Transverse colon (tissue), 4 donors: Measurements from ENCODE around the gene MMP2. TPM values are rescaled to one million over a fixed set of nuclear protein-coding genes. Genes with fewer than 3 reads are reported as not detected.

Experiments used
- DNase-seq: peaks from one replicate; pipeline ENCODE4 v3.0.0-alpha.2; 2019
- H3K27ac ChIP-seq, 4 donors: fragments of 200-600 bp; sonication (generic); 2 replicates each; pipeline ENCODE4 v1.5.1; 2016 to 2018; ENCODE audit warnings: inconsistent platforms in 4 of 4
- H3K27me3 ChIP-seq: fragments of 200-600 bp; sonication (generic); 2 replicates; pipeline ENCODE4 v1.5.1; 2017; ENCODE audit warnings: inconsistent platforms
- H3K36me3 ChIP-seq, 4 donors: fragments of 200-600 bp; sonication (generic); 2 replicates each; pipeline ENCODE4 v1.5.1; 2017 to 2019; ENCODE audit warnings: inconsistent platforms in 4 of 4
- H3K4me1 ChIP-seq, 4 donors: fragments of 200-600 bp; sonication (generic); 2 replicates each; pipeline ENCODE4 v1.5.1; 2017 to 2020; ENCODE audit warnings: inconsistent platforms in 4 of 4
- H3K4me3 ChIP-seq, 4 donors: fragments of 200-600 bp; sonication (generic); 1 replicate in 1 of 4; 2 replicates in 3 of 4; pipeline versions ENCODE4 v1.5.1 to v1.6.1; 2017 to 2019; ENCODE audit warnings: inconsistent platforms in 4 of 4
- H3K9me3 ChIP-seq, 2 donors: fragments of 200-600 bp; sonication (generic); 2 replicates each; pipeline ENCODE4 v1.5.1; 2017 to 2019; ENCODE audit warnings: inconsistent platforms in 2 of 2
- EP300 ChIP-seq: sonication (generic); formaldehyde crosslinking; IDR thresholded peaks from one replicate; pipeline ENCODE4 v1.6.1; 2017; ENCODE audit warnings: antibody characterized with exemption, low read depth
- POLR2A ChIP-seq: fragments of 450-650 bp; IDR thresholded peaks from one replicate; pipeline ENCODE4 v1.6.1; 2016; ENCODE audit warnings: antibody characterized with exemption, mild to moderate bottlenecking, moderate library complexity
- POLR2AphosphoS5 ChIP-seq, 3 donors: sonication (generic); formaldehyde crosslinking; IDR thresholded peaks; one replicate each; pipeline ENCODE4 v1.6.1; 2016; ENCODE audit warnings: antibody characterized with exemption in 3 of 3
- WGBS, 2 donors: methylation state at CpG; one replicate each; pipeline ENCODE4 v1.1.5; 2018; ENCODE audit warnings: low coverage in 1 of 2; 5-methylcytosine and 5-hydroxymethylcytosine counted together
- in situ Hi-C, 4 donors: fragments of 200-750 bp; cut with MboI; loops; one replicate each; pipeline versions ENCODE4 v1.15.0 to v1.15.1; 2017; ENCODE audit warnings: low sequenced_read_pairs in 3 of 4, low pct_ligation_motif_present in 1 of 4, low pct_unique_long_range_greater_than_20kb in 1 of 4
- intact Hi-C: fragments of 100-400 bp; cut with DNase I; formaldehyde crosslinking; loops from one replicate; pipeline ENCODE4 v1.15.1; 2023; ENCODE audit warnings: low total_unique reads
- total RNA-seq, 4 donors: library from RNA; depleted of rRNA; stranded (reverse); fragments of >200 nt; gene quantifications; one replicate each; pipeline ENCODE4 v1.1.0, GENCODE V29; 2016
- TF ChIP-seq, protein P1 (sequence below), 5 experiments: fragments of 200-600 bp in 3 of 5; fragments of 450-650 bp in 2 of 5; sonication (generic) in 3 of 5; IDR thresholded peaks; 1 replicate in 2 of 5; 2 replicates in 3 of 5; pipeline ENCODE4 v1.5.1; 2016 to 2017; ENCODE audit warnings: antibody characterized with exemption in 5 of 5, inconsistent platforms in 3 of 5, mild to moderate bottlenecking in 2 of 5, moderate library complexity in 1 of 5

Gene MMP2
- total RNA-seq, 4 donors from 2014 or later, result 52.7 to 105 (median 73.1) TPM

DNA sequence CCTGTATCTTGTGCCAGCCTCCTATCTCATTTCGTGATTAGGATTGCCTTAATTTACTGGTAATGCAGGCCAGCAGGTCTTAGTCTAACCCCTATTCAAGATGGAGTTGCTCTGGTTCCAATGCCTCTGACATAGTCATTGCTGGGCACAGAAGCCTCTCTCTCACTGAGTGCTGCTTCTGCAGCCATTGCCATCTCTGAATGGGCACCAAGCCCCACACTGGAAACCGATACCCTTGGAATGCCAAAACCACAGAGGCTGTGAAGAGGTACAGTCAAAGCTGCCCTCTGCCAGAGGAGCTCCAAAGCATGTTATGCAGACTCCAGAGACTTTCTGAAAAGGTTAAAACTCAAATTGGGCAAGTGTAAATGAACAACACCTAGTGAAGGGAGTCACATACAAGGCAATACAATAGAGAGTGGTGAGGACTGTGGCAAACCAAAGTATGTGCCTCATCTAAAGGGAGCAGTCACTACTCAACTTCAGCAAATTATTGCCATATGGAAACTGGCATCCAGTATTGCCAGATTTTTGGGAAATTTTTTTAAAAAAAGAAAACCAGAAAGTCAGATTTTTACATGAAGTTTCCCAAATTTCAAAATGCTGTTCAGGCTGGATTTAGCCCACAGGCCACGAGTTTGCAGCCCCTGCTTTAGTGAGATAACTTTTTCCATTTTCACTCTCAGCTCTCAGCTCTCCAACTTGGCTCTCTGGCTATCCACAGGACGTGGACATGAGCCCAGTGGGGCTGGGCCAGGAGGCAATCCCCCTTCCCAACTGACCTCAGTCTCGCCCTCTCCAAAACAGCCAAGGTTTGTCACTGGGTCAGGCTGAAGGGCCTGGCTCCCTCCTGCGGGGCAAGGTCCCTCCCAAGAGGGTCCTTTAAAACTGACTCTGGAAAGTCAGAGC, 2.1 kb upstream of the MMP2 start:
- Histone ChIP-seq H3K27ac (peak overlapping the region; percentile 76 to 85 (median 81)), H3K27me3 (peaks cover 39% of the 10 kb centered on the region), H3K4me1 (peaks cover 0 to 11% (median 5%) of the 10 kb centered on the region in 4 donors), H3K4me3 (no peak overlapping the region), H3K9me3 (no peaks in the 10 kb centered on the region), H3K36me3 (no peaks in the 10 kb centered on the region)
- in situ Hi-C loops (no loop called here), intact Hi-C loops (no loop called here)
- 64 to 73% methylated on average over 1 to 6 of the region's 6 CpGs for WGBS, 2 donors
- TF ChIP-seq POLR2A, result no peak
- TF ChIP-seq EP300, result no peak
- TF ChIP-seq, protein P1, sequence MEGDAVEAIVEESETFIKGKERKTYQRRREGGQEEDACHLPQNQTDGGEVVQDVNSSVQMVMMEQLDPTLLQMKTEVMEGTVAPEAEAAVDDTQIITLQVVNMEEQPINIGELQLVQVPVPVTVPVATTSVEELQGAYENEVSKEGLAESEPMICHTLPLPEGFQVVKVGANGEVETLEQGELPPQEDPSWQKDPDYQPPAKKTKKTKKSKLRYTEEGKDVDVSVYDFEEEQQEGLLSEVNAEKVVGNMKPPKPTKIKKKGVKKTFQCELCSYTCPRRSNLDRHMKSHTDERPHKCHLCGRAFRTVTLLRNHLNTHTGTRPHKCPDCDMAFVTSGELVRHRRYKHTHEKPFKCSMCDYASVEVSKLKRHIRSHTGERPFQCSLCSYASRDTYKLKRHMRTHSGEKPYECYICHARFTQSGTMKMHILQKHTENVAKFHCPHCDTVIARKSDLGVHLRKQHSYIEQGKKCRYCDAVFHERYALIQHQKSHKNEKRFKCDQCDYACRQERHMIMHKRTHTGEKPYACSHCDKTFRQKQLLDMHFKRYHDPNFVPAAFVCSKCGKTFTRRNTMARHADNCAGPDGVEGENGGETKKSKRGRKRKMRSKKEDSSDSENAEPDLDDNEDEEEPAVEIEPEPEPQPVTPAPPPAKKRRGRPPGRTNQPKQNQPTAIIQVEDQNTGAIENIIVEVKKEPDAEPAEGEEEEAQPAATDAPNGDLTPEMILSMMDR (IDR thresholded peaks at IDR 0.05), result no peak
- no peak for TF ChIP-seq POLR2AphosphoS5 (IDR thresholded peaks at IDR 0.05)
- DNase-seq, result no peak

DNA sequence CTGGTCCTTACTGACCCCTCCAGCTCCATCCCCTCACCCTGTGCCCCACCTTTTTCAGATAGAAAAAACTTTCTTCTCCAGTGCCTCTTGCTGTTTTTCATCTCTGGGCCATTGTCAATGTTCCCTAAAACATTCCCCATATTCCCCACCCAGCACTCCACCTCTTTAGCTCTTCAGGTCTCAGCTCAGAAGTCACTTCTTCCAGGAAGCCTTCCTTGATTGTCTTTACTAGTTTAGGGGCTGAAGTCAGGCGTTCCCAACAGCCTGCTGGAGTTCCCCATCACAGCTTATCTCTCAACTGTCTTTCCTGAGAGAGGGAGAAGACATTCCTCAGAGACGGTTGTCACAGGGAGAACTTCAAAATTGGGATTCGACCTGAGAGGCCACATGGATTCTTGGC, 1.3 kb upstream of the MMP2 start:
- WGBS, 2 donors, result 71% methylated on average over 3 of the region's 3 CpGs; no CpG with 5 or more reads in 1 of the 2 donors
- H3K9me3 ChIP-seq, result no peaks in the 10 kb centered on the region
- H3K4me1 ChIP-seq, result peaks cover 0 to 13% (median 5%) of the 10 kb centered on the region in 4 donors
- H3K36me3 ChIP-seq, result no peaks in the 10 kb centered on the region
- H3K4me3 ChIP-seq, result no peak overlapping the region
- peaks cover 39% of the 10 kb centered on the region for H3K27me3 ChIP-seq
- DNase-seq, result no peak
- in situ Hi-C loops, result no loop called here
- TF ChIP-seq EP300 (no peak), POLR2AphosphoS5 (IDR thresholded peaks at IDR 0.05) (no peak), POLR2A (no peak)
- TF ChIP-seq, protein P1 (IDR thresholded peaks at IDR 0.05), result no peak
- intact Hi-C loops, result no loop called here
- peak overlapping the region; percentile 76 to 85 (median 81) for H3K27ac ChIP-seq

DNA sequence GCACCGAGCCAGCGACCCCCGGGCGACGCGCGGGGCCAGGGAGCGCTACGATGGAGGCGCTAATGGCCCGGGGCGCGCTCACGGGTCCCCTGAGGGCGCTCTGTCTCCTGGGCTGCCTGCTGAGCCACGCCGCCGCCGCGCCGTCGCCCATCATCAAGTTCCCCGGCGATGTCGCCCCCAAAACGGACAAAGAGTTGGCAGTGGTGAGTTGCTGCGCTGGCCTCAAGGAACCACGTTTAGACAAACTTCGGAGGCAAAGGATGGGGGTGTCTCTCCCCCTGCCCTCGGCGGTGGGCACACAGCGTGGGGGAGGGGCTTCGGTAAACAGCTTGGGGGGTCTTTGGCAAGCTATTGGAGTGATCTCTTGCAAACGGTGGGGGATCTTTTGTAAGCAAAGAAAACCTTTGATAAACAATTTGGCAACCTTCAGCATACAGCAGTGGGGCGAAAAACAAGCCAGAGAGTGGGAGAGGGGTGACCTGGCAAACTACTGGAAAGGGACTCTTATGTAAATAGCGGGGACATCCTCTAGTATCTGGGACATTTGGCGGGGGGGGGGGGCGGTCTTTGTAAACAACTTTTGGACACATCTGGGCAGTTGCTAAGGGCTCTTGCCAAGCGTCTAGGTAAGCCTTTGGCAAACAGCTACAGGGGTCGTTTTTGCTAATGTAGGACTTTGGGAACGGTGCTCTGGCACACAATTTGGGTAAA, 587 bp downstream of the MMP2 start:
- peak overlapping the region; percentile 76 to 85 (median 81) for H3K27ac ChIP-seq
- no peaks in the 10 kb centered on the region for H3K36me3 ChIP-seq
- TF ChIP-seq POLR2AphosphoS5 (IDR thresholded peaks at IDR 0.05) (no peak), POLR2A (no peak), EP300 (no peak)
- TF ChIP-seq, protein P1 (IDR thresholded peaks at IDR 0.05), result no peak
- no peaks in the 10 kb centered on the region for H3K9me3 ChIP-seq
- no peak for DNase-seq
- peak overlapping the region; percentile 40 to 59 (median 42) for H3K4me3 ChIP-seq
- peaks cover 0 to 13% (median 5%) of the 10 kb centered on the region in 4 donors for H3K4me1 ChIP-seq
- H3K27me3 ChIP-seq, result peaks cover 39% of the 10 kb centered on the region
- 7% methylated on average over 38 of the region's 41 CpGs; no CpG with 5 or more reads in 1 of the 2 donors for whole genome bisulfite sequencing, 2 donors
- in situ Hi-C loops (no loop called here), intact Hi-C loops (no loop called here)

DNA sequence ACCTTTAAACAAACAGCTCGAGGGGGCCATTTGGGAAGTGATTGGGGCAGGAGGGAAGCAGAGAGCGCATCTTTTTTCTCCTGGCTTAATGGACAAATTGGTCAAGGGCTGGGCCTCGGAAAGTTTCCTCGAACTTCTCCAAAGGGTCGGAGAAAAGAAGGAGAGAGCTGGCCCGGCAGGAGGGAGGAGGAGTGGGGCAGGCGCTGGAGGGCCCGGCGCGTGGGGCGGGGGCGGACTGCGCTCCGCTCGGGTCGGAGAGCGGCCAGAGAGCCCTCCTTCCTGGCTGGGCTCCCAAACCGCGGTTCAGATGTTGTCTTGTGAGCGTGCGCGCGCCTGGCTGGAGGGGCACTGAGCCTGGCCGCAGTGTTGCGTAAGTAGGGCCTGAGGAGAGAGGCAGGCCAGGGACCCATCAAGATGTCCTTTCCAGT, 1.2 kb downstream of the MMP2 start:
- WGBS, 2 donors, result 6 to 14% methylated on average over 7 to 22 of the region's 25 CpGs
- Histone ChIP-seq H3K9me3 (no peaks in the 10 kb centered on the region), H3K27ac (peak overlapping the region; percentile 76 to 85 (median 81)), H3K27me3 (peaks cover 39% of the 10 kb centered on the region), H3K4me1 (peaks cover 0 to 13% (median 5%) of the 10 kb centered on the region in 4 donors), H3K4me3 (peak overlapping the region in 3 of 4 donors; percentile 40 to 59 (median 43)), H3K36me3 (no peaks in the 10 kb centered on the region)
- in situ Hi-C loops, result no loop called here
- TF ChIP-seq POLR2A (no peak), POLR2AphosphoS5 (IDR thresholded peaks at IDR 0.05) (peak in 2 of 3 donors; percentile 36 to 42), EP300 (no peak)
- TF ChIP-seq, protein P1 (IDR thresholded peaks at IDR 0.05), result no peak
- peak; percentile 71 for DNase-seq
- intact Hi-C loops, result no loop called here
